ENCODE results near the gene JPH4. TPM values are rescaled to one million over a fixed set of nuclear protein-coding genes. Genes with fewer than 3 reads are reported as not detected.

JPH4 gene
- total and polyA plus RNA-seq, 2 of the 8 experiments (the other 6 are each of a cell fraction or from before 2014, with no cell fraction given), result 23.9 to 46.7 TPM

DNA sequence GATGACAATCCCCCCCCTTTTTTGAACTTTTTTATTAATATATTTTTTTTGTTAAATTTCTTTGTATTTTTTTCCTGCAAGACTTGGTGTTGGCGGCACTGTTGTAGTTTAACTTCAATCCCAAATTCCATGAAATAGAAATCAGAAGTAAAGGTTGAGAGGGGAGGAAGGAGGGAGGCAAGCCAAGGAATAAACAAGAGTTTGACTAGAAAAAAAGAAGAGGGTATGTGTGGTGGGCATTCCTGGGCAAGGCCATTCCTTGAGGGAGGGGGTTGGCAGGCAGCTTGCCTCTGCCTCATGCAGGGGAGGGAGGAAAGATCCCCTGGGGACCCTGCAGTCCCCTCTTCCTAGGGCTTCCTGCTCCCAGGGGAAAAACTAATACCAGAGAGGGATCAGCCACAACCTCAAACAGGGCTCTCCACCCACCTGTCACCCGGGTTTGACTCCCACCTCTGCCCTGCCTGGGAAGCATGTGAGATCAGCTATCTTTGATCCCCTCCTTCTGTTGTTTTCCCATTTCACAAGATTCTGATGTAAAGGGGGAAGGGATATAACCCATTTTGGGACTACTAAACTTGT is 10.5 kb downstream of the JPH4 start (continued):
- TF ChIP-seq MAFK (IDR thresholded peaks at IDR 0.05; ENCODE audit: low read depth, low read length) (no peak), KDM4A (IDR thresholded peaks at IDR 0.05; ENCODE audit: low read depth, low read length, severe bottlenecking) (no peak), ASH2L (IDR thresholded peaks at IDR 0.05; ENCODE audit: low read length) (no peak), CREB1 (IDR thresholded peaks at IDR 0.05) (no peak), MAX (IDR thresholded peaks at IDR 0.05) (no peak), CEBPB (IDR thresholded peaks at IDR 0.05; ENCODE audit: low read depth, low read length) (no peak)

All from H1 (cell line).